SU-DHL-6 (cell line): Measurements from ENCODE around the gene PDHX.
"Not testable (repeated sequence)": the region's sequence is repeated elsewhere in the genome, so short reads cannot be mapped to it uniquely, and the experiment has no call there.

Experiments
- H2AFZ ChIP-seq: fragments of 200-600 bp; sonication (generic); 2 replicates; pipeline ENCODE4 v1.6.1; 2014; ENCODE audit warnings: low read depth, mild to moderate bottlenecking, moderate library complexity, mixed read lengths, antibody characterized with exemption, low read length; ENCODE audit not compliant: severe bottlenecking
- H3F3A ChIP-seq: fragments of 200-600 bp; shearing (Covaris generic); 2 replicates; pipeline ENCODE4 v1.6.0; 2016; ENCODE audit warnings: antibody characterized with exemption, mild to moderate bottlenecking; ENCODE audit not compliant: insufficient read depth
- H3K27ac ChIP-seq: fragments of 200-600 bp; sonication (generic); 2 replicates; pipeline ENCODE4 v1.5.1; 2016; ENCODE audit warnings: low read depth, mild to moderate bottlenecking, low read length, moderate library complexity, mixed read lengths
- H3K27me3 ChIP-seq: fragments of 200-600 bp; sonication (generic), shearing (Covaris generic); 2 replicates; pipeline ENCODE4 v1.6.0; 2014; ENCODE audit warnings: mild to moderate bottlenecking, low read length
- H3K36me3 ChIP-seq: fragments of 200-600 bp; sonication (generic); 2 replicates; pipeline ENCODE4 v1.6.1; 2014; ENCODE audit warnings: mild to moderate bottlenecking, low read length, mixed read lengths
- H3K4me2 ChIP-seq: fragments of 300-600, 200-600 bp; shearing (Covaris generic), sonication (generic); 2 replicates; pipeline ENCODE4 v1.6.0; 2014; ENCODE audit warnings: low read length, low read depth, mild to moderate bottlenecking; ENCODE audit not compliant: poor library complexity, severe bottlenecking
- H3K4me3 ChIP-seq: fragments of 200-600 bp; sonication (generic); 2 replicates; pipeline ENCODE4 v1.5.1; 2014; ENCODE audit warnings: antibody characterized with exemption, low read length, mild to moderate bottlenecking, mixed read lengths; ENCODE audit not compliant: insufficient read depth, poor library complexity, severe bottlenecking
- H3K79me2 ChIP-seq: fragments of 200-600 bp; sonication (generic); 2 replicates; pipeline ENCODE4 v1.6.1; 2014; ENCODE audit warnings: mild to moderate bottlenecking, low read length, moderate library complexity; ENCODE audit not compliant: insufficient read depth
- H3K9ac ChIP-seq: fragments of 200-600 bp; sonication (generic); 2 replicates; pipeline ENCODE4 v1.7.0; 2014; ENCODE audit warnings: mild to moderate bottlenecking, low read length
- H3K9me2 ChIP-seq: fragments of 200-600 bp; sonication (generic); replicated peaks from 2 replicates; pipeline ENCODE4 v1.6.1; 2014; ENCODE audit warnings: low read length; ENCODE audit not compliant: insufficient read depth
- H3K9me3 ChIP-seq: fragments of 200-600 bp; sonication (generic); 2 replicates; pipeline ENCODE4 v1.6.1; 2014; ENCODE audit warnings: low read length, mixed read lengths; ENCODE audit not compliant: insufficient read depth
- H4K20me1 ChIP-seq: fragments of 200-600 bp; sonication (generic); 2 replicates; pipeline ENCODE4 v1.6.1; 2014; ENCODE audit warnings: low read depth, mild to moderate bottlenecking, antibody characterized with exemption, low read length, moderate library complexity, mixed read lengths
- EZH2phosphoT487 ChIP-seq: fragments of 200-600 bp; sonication (generic), shearing (Covaris generic); conservative IDR thresholded peaks from 2 replicates; pipeline ENCODE4 v1.6.1; 2018; ENCODE audit warnings: mild to moderate bottlenecking, antibody characterized with exemption, low read length, moderate library complexity, mixed read lengths
- TF ChIP-seq, protein P1 (sequence below): fragments of 200-600 bp; sonication (generic); IDR thresholded peaks from one replicate; pipeline ENCODE4 v1.5.1; 2017; ENCODE audit warnings: antibody characterized with exemption, mild to moderate bottlenecking, low read length, moderate library complexity; ENCODE audit not compliant: insufficient read depth, poor library complexity, severe bottlenecking

The PDHX gene

DNA sequence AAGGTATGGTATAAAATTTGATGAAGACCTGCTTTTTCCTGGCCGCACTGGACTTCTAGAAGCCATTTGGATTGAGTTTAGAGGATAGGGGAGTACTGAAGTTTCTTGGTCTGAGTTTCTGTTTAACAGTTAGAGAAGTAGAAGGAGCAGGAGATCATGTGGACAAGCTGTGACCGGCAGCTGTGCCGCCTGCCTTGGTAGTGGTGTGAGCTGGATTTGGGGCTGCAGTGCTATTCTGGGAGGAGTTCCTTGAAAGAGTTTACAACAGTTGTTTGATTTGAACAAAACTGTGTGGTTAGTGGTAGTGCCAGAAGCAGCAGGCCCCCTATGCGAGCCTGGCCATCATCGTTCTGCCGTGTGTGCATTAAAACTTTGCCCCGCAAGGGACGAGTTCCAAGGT lies 105.2 kb downstream of the PDHX start:
- TF ChIP-seq, protein P1, sequence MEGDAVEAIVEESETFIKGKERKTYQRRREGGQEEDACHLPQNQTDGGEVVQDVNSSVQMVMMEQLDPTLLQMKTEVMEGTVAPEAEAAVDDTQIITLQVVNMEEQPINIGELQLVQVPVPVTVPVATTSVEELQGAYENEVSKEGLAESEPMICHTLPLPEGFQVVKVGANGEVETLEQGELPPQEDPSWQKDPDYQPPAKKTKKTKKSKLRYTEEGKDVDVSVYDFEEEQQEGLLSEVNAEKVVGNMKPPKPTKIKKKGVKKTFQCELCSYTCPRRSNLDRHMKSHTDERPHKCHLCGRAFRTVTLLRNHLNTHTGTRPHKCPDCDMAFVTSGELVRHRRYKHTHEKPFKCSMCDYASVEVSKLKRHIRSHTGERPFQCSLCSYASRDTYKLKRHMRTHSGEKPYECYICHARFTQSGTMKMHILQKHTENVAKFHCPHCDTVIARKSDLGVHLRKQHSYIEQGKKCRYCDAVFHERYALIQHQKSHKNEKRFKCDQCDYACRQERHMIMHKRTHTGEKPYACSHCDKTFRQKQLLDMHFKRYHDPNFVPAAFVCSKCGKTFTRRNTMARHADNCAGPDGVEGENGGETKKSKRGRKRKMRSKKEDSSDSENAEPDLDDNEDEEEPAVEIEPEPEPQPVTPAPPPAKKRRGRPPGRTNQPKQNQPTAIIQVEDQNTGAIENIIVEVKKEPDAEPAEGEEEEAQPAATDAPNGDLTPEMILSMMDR = no peak
- TF ChIP-seq EZH2phosphoT487 = no peak
- H3K27me3 ChIP-seq = no peaks in the 10 kb centered on the region
- H3K9me2 ChIP-seq = no peaks in the 10 kb centered on the region
- no peaks in the 10 kb centered on the region for H3K36me3 ChIP-seq
- no peak overlapping the region for H3K27ac ChIP-seq
- H3K9me3 ChIP-seq = no peaks in the 10 kb centered on the region
- H3K4me2 ChIP-seq = no peak overlapping the region
- H4K20me1 ChIP-seq = no peaks in the 10 kb centered on the region
- H3F3A ChIP-seq = no peaks in the 10 kb centered on the region
- H3K4me3 ChIP-seq = no peak overlapping the region
- H3K79me2 ChIP-seq = no peaks in the 10 kb centered on the region
- no peak overlapping the region for H2AFZ ChIP-seq
- no peak overlapping the region for H3K9ac ChIP-seq

DNA sequence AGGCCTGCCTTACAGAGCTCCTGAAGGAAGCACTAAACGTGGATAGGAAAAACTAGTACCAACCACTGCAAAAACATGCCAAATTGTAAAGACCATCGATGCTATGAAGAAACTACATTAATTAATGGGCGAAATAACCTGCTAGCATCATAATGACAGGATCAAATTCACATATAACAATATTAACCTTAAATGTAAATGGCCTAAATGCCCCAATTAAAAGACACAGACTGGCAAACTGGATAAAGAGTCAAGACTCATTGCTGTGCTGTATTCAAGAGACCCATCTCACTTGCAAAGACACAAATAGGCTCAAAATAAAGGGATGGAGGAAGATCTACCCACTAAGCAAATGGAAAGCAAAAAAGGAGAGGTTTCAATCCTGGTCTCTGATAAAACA lies 107.5 kb downstream of the PDHX start:
- not testable (repeated sequence) for H3K79me2 ChIP-seq, H2AFZ ChIP-seq, H3K27me3 ChIP-seq, H3K9ac ChIP-seq, H3K4me2 ChIP-seq, H3K36me3 ChIP-seq, H3K4me3 ChIP-seq, H4K20me1 ChIP-seq, H3K27ac ChIP-seq, H3K9me2 ChIP-seq, H3K9me3 ChIP-seq, H3F3A ChIP-seq

DNA sequence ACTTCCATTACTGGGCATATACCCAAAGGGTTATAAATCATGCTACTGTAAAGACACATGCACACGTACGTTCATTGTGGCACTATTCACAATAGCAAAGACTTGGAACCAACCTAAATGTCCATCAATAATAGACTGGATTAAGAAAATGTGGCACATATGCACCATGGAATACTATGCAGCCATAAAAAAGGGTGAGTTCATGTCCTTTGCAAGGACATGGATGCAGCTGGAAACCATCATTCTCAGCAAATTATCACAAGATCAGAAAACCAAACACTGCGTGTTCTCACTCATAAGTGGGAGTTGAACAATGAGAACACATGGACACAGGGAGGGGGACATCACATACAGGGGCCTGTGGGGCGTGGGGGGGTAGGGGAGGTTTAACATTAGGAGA lies 111.6 kb downstream of the PDHX start:
- not testable (repeated sequence) for H3K27me3 ChIP-seq, H3K9ac ChIP-seq, H3K4me2 ChIP-seq, H2AFZ ChIP-seq, H3K9me3 ChIP-seq, H3K27ac ChIP-seq, H3K36me3 ChIP-seq, H3K9me2 ChIP-seq, H3K79me2 ChIP-seq, H4K20me1 ChIP-seq, H3K4me3 ChIP-seq, H3F3A ChIP-seq

DNA sequence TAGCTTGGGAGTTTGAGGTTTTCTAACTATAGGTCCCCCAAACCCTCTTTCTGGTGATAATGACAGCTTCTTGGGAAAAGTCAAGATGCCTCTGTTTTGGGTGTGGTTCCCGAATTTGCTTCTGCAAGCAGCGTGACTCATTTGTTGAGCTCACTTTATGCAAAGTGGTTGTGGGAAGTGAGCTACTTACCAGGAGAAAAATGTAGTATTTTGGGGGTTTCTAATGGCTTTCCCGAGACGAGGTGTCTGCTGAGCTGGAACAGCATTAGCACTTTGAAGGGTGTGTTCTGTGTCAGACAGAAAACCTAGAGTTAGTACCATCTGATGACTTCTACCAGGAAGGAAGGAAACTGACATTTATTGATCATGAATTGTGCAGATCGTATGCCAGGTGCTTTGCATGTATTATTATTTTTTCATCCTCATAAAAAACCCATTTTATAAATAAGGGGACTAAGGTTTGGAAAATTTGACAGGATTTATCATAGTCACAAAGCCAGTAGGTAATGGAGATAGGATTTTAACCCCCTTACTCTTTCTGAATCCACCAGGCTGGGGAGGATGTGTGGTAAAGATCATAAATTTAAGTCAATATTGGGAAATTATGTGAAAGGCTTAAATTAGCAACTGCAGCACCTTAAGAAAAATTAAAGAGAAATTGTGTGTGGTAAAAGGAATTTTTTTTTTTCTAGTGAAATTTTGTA lies 113.7 kb downstream of the PDHX start:
- H3K4me3 ChIP-seq = no peak overlapping the region
- H3F3A ChIP-seq = no peaks in the 10 kb centered on the region
- no peaks in the 10 kb centered on the region for H4K20me1 ChIP-seq
- no peak overlapping the region for H3K27ac ChIP-seq
- H3K9me2 ChIP-seq = no peaks in the 10 kb centered on the region
- no peaks in the 10 kb centered on the region for H3K36me3 ChIP-seq
- H3K9me3 ChIP-seq = no peaks in the 10 kb centered on the region
- TF ChIP-seq, protein P1 = no peak
- TF ChIP-seq EZH2phosphoT487 = no peak
- no peak overlapping the region for H2AFZ ChIP-seq
- no peaks in the 10 kb centered on the region for H3K27me3 ChIP-seq
- no peaks in the 10 kb centered on the region for H3K79me2 ChIP-seq
- H3K9ac ChIP-seq = no peak overlapping the region
- H3K4me2 ChIP-seq = no peak overlapping the region
